Pancreas (tissue), 10 donors: ENCODE measurements around the gene MSANTD2. TPM values are rescaled to one million over a fixed set of nuclear protein-coding genes. Genes with fewer than 3 reads are reported as not detected.
"Not testable (repeated sequence)": the region's sequence is repeated elsewhere in the genome, so short reads cannot be mapped to it uniquely, and the experiment has no call there.

Experiments
- ATAC-seq, 4 donors: fragments of 200-7000 bp; cut with Tn5 transposase; one replicate each; pipeline versions ENCODE4 v1.8.0 to v1.9.1; 2020; ENCODE audit warnings: mild to moderate bottlenecking in 4 of 4, moderate library complexity in 4 of 4
- DNase-seq, 6 donors: peaks; one replicate each; pipeline ENCODE4 v3.0.0-alpha.2; 2020
- FAIRE-seq: peaks from 2 replicates; lab custom pipeline; 2012; peaks lifted over from hg19 to GRCh38; lab: Jason Lieb, UNC
- H3K27ac ChIP-seq, 4 donors: fragments of 200-600 bp; sonication (generic); 1 replicate in 3 of 4; 2 replicates in 1 of 4; pipeline versions ENCODE4 v1.5.0 to v1.8.0; 2020
- H3K27me3 ChIP-seq, 4 donors: fragments of 200-600 bp; one replicate each; pipeline ENCODE4 v1.8.0; 2021
- H3K36me3 ChIP-seq, 3 donors: fragments of 200-600 bp; sonication (generic) in 1 of 3; one replicate each; pipeline versions ENCODE4 v1.5.0 to v1.8.0; 2020 to 2021
- H3K4me1 ChIP-seq, 3 donors: fragments of 200-600 bp; one replicate each; pipeline ENCODE4 v1.8.0; 2021
- H3K4me3 ChIP-seq, 4 donors: fragments of 200-600 bp; sonication (generic) in 2 of 4; one replicate each; pipeline versions ENCODE4 v1.5.0 to v1.8.0; 2020 to 2021
- H3K9me3 ChIP-seq, 4 donors: fragments of 200-600 bp; one replicate each; pipeline ENCODE4 v1.8.0; 2021
- CTCF ChIP-seq, 4 donors: fragments of 200-600 bp; sonication (generic) in 3 of 4; IDR thresholded peaks; one replicate each; pipeline versions ENCODE4 v1.5.0 to v1.8.0; 2021; ENCODE audit warnings: antibody characterized with exemption in 4 of 4
- WGBS, 2 donors: extraction: QIAGEN DNeasy Blood & Tissue Kit; methylation state at CpG; one replicate each; pipeline ENCODE4 v1.1.7; 2013; 5-methylcytosine and 5-hydroxymethylcytosine counted together
- intact Hi-C, 3 donors: fragments of 100-400 bp; cut with DNase I; formaldehyde crosslinking; loops; one replicate each; pipeline versions ENCODE4 v1.11.1 to v1.14.2; 2022
- polyA plus RNA-seq, 2 donors: library from polyadenylated mRNA; stranded (reverse); fragments of 200-250 nt; gene quantifications; one replicate each; pipeline ENCODE4 v1.2.3, GENCODE V29; 2013
- total RNA-seq, 6 donors: library from RNA; stranded (reverse); fragmentation: NEBNext Ultra II Directional in 4 of 6; extraction: Animal tissue kit (Norgen Biotek cat#: 25700) in 4 of 6; gene quantifications; one replicate each; pipeline versions ENCODE4 v1.2.1 to v1.2.4, GENCODE V29; 2021 to 2023
- donor health status: healthy with polysubstance abuse.
- donor health status: DM: no; HTN: no; CAD: no; lungs with moderate emphysema.
- donor health status: DM: no; HTN: no; CAD: no.
- donor health status: control.
- donor health status: control.
- donor health status: Bipolar disorder and iron deficiency.
- donor health status: DM: yes; HTN: yes; CAD: no.
- donor health status: DM: no; HTN: no; CAD: no.
- donor health status: DM: no; HTN: no; CAD: no.
- donor health status: DM: yes; HTN: yes; CAD: no.

MSANTD2 gene
- total and polyA plus RNA-seq, 8 donors = 4.6 to 23.3 (median 7.1) TPM

DNA sequence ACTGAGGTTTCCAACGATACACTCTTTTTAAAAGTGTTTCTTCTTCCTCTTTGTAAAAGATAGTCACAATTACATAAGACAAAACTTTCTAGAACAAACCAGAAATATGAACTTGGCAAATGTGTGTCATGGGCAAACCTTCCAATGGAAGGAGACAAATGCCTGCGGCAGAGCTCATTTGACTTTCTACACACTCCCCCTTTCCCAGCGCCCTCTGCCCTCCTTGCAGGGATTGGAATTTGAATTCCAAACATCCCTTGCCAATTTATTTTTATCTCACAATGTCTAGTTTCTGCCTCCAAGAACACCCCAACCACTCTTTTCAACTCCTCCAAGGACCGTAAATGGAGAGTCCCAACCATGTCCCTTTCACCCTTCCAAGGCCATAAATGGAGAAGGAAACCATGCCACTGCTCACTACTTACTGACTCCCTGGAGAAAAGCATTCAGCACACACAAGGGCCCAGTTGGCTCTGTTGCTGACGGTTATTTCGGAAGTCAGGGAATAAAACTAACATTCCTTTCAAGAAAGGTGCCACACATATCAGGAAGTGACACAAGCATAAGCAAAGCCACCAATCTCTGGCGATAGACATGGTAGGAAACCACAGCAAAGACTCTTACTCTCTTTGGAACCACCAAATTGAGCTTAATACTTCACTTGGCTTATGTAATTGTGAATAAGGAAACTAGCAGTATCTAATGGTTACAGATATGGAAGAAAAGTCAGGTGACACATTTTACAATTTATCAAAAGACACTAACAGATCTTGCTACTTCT lies 23.2 kb downstream of the MSANTD2 start:
- TF ChIP-seq CTCF (IDR thresholded peaks at IDR 0.05) = no peak
- intact Hi-C loops = no loop called here
- no peaks in the 10 kb centered on the region for H3K36me3 ChIP-seq
- 92 to 93% methylated on average over 7 of the region's 7 CpGs for WGBS, 2 donors
- no peaks in the 10 kb centered on the region for H3K9me3 ChIP-seq
- no peak for DNase-seq
- H3K27ac ChIP-seq = peak overlapping the region in 1 of 4 donors; percentile 10
- ATAC-seq = no peak
- no peak overlapping the region for H3K4me3 ChIP-seq
- peaks cover 0 to 5% (median 3%) of the 10 kb centered on the region in 3 donors for H3K4me1 ChIP-seq
- H3K27me3 ChIP-seq = no peaks in the 10 kb centered on the region
- FAIRE-seq = no peak

DNA sequence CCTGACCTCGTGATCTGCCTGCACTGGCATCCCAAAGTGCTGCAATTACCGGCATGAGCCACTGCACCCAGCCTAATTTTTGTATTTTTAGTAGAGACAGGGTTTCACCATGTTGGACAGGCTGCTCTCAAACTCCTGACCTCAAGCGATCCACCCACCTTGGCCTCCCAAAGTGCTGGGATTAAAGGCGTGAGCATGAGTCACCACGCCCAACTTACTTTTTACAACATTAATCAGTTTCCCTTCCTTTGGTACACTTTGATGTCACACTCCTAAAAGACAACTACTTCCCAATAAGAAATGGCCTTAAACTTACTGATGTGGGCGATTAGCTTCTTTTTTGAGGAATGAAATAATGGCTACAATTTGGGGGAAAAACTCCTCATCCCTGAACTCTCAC lies 29.2 kb downstream of the MSANTD2 start:
- ATAC-seq, intact Hi-C loops, H3K27ac ChIP-seq, FAIRE-seq, H3K36me3 ChIP-seq, H3K4me1 ChIP-seq, DNase-seq, H3K9me3 ChIP-seq, H3K4me3 ChIP-seq, H3K27me3 ChIP-seq: not testable (repeated sequence)
- 97 to 99% methylated on average over 6 of the region's 6 CpGs for WGBS, 2 donors

GRCh38 chr11:124769806-124770774 lies 30.1 kb downstream of the MSANTD2 start:
- H3K36me3 ChIP-seq = peaks cover 0 to 4% (median 0%) of the 10 kb centered on the region in 3 donors
- H3K27ac ChIP-seq = no peak overlapping the region
- H3K27me3 ChIP-seq = no peaks in the 10 kb centered on the region
- intact Hi-C loops = no loop called here
- H3K4me3 ChIP-seq = no peak overlapping the region
- peaks cover 0 to 5% (median 0%) of the 10 kb centered on the region in 3 donors for H3K4me1 ChIP-seq
- FAIRE-seq (no peak), DNase-seq (no peak), ATAC-seq (no peak)
- no peak for TF ChIP-seq CTCF (IDR thresholded peaks at IDR 0.05)
- WGBS, 2 donors = 97% methylated on average over 8 of the region's 8 CpGs
- no peaks in the 10 kb centered on the region for H3K9me3 ChIP-seq

DNA sequence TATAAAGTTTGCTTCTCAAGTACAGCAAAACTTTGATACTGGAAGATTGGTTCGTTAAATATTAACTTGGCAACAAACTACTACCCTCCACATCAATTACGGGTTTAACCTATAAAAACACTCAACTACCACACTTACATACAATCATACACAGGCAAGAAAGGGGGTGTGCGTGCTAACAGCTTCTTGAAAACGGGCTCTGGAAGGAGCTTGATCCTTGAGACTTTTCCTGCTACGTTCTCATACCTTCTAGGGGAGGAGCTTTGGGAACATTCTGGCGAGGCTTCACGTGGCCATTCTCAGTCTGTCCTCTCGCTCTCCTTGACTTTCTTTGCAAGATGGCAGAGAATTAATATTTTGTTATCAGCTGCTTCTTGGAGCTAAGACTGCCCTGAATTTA lies 31.3 kb downstream of the MSANTD2 start:
- peak in 3 of 4 donors; percentile 16 to 57 (median 24) for ATAC-seq
- Histone ChIP-seq H3K9me3 (no peaks in the 10 kb centered on the region), H3K27me3 (no peaks in the 10 kb centered on the region), H3K27ac (no peak overlapping the region), H3K36me3 (peaks cover 0 to 4% (median 0%) of the 10 kb centered on the region in 3 donors), H3K4me1 (peaks cover 0 to 7% (median under 1%) of the 10 kb centered on the region in 3 donors), H3K4me3 (no peak overlapping the region)
- FAIRE-seq = peak; percentile 20
- intact Hi-C loops = no loop called here
- DNase-seq = no peak
- 43 to 49% methylated on average over 8 of the region's 8 CpGs for WGBS, 2 donors
- no peak for TF ChIP-seq CTCF (IDR thresholded peaks at IDR 0.05)

GRCh38 chr11:124766156-124766555 lies 34.0 kb downstream of the MSANTD2 start:
- no peak for TF ChIP-seq CTCF (IDR thresholded peaks at IDR 0.05)
- Histone ChIP-seq H3K4me1 (peaks cover 5 to 12% (median 7%) of the 10 kb centered on the region in 3 donors), H3K9me3 (no peaks in the 10 kb centered on the region), H3K27me3 (no peaks in the 10 kb centered on the region), H3K4me3 (no peak overlapping the region), H3K36me3 (peaks cover 0 to 4% (median 0%) of the 10 kb centered on the region in 3 donors), H3K27ac (no peak overlapping the region)
- ATAC-seq (no peak), FAIRE-seq (no peak), DNase-seq (no peak)
- intact Hi-C loops = no loop called here
- 93 to 94% methylated on average over 2 of the region's 2 CpGs for WGBS, 2 donors
